ENCODE measurements around the gene TSPYL4.
"Not testable (repeated sequence)": the region's sequence is repeated elsewhere in the genome, so short reads cannot be mapped to it uniquely, and the experiment has no call there.

Gene TSPYL4

DNA sequence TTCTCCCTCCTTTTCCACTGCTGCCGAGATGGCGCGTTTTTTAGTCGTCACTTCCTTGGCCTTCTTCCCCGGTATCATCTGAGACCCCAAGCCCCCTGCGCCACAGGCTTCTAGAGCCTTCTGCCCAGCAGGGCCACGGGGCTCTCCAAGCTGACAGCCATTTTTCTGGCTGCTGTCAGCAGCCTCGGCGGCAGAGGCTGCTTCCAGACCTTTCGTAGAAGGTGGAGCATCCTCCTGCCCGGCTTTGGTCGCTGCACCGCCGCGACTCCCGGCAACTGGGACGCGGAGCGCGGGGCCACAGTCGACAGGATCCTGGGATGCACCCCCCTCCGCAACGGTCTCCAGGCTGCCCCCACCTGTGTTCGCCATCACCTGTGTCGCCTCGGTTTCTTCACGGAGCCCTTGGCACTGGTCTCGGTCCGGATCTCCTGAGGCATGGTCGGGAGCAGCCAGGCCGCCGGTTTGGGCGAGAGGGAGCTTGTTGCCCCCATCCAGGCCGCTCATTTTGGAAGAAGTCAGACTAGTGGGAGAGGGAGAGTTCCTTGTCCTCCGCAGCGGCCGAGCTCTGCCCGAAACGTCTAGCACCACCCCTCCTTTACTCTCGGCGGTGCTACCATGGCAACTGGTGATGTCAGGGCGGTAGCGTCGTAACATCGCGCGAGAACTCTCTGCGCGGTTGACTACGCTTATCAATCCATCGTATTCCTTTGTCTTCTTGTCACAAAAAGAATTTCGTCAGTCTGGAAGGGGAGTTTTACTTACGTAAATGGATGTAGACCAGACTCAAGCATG is at the start of gene TSPYL4:
TSPYL4 (minus strand) TSS at position 571 of the 792 bp plus-strand sequence; CDS start at position 504, 67 bp downstream.
- peak; percentile 94 for DNase-seq (ENCODE audit: low read depth)

DNA sequence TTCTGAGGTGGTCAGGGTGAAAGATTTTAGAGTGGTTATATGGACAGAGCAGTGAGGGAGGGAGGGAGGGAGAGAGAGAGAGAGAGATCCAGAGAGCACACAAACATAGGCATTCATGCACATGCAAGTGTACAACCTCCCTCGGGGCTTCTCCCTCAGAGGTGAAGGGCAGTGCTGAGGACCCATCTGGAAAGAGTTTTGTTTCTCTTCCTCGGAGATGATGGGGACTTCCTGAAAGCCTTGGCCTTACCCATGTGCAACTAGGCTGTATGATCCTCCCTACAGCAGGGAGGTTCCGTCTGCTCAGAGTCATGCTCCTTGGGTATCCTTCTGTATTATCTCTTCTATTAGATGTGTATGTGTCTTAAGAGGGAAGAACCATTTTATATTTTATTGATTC is 47.2 kb upstream of the TSPYL4 start:
- DNase-seq (ENCODE audit: low read depth) = no peak

DNA sequence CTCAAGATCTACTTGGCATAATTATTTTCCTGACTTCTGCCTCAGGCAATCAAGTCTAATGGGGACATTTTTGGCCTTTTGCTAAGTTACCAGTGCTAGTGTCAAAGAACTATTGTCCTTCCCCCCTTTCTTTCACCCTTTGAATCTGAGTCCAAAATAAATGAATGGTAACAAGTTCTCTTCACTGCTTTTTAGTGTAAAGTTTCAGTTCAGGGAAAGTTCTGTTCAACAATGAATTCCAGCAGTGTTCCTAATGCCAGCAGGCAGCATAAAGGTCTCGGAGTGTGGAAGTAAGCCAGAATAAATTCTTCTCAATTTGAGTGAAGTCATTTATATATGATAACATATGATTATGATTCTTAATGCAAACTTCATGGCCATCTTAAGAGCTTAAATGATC is 46.7 kb upstream of the TSPYL4 start:
- no peak for DNase-seq (ENCODE audit: low read depth)

DNA sequence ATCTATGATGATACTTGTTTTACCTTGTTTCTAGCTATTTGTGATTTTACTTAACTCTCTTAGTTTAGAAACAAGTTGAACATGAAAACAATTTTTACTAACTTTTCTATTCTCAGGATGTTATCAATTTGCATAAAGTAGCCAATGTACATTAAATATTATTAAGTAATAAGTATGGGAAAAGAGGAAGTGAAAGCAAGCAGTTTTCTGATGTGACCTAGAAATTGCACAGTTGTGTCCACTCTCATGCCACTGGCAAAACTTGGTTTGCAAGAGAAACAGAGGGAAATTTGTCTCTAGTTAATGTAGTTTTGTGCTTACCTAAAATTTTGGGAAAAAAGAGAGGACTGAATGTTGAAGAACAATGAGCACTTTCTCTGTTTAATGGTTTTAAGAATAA is 45.1 kb upstream of the TSPYL4 start:
- DNase-seq (ENCODE audit: low read depth) = no peak

DNA sequence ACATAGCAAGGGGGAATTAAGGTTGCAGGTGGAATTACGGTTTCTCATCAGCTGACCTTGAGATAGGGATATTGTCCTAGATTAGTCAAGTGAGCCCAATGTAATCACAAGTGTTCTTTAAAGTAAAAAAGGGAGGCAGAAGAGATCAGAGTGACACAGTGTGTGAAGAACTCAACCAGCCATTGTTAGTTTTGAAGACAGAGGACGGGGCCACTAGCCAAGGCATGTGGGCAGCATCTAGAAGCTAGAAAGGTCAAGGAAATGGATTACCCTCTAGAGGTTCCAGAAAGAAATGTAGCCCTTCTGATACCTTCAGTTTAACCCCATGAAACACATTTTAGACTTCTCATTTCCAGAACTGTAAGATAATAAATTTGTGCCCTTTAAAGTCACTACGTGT is 44.4 kb upstream of the TSPYL4 start:
- no peak for DNase-seq (ENCODE audit: low read depth)

DNA sequence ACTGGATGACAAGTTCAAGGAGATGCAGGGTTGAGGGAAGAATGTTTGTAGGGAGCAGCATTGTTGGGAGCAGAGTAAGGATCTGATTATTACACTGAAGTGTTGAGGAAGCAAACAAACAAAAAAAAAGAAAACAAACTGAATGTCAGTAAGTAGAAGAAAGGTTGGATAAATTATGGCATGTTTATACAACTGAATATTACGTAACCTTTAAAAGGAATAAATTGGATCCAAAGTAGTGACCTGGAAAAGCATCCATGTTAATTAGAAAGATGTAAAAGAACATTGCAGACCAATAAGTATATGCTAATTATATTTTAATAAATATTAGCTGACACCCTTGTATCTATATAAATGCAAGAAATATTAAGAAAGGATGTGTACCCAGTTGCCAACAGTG is 38.7 kb upstream of the TSPYL4 start:
- no peak for DNase-seq (ENCODE audit: low read depth)

DNA sequence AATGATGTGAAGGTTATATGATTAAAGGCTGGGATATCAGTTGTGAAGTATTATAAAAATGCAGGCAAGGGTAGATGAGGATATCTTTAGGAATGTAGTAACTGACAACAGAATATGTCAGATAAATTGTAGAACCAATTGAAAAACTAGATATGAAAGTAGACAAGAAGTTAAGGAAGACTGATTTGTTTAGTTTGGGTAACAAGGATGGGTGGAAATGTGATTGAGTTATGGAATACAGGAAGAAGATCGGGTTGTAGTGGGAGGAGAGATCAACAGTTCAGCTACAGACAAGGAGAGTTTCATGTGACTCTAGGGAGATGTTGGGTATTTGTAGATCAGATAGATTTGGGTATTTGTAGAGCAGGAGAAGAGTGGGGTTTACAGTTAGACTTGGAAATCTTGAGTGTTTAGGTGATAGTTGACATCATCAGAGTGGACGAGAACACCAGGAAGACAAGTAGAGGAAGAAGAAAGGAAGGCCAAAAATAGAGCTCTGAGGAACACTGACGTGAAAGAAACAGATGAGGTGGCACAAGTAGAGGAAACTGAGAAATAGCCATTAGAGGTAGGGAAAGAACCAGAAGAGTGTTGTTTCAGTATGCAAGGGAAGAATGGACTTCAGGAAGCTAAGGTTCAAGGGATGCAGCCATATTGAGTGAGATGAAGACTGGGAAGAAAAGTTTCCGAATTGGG is 38.0 kb upstream of the TSPYL4 start:
- no peak for DNase-seq (ENCODE audit: low read depth)

DNA sequence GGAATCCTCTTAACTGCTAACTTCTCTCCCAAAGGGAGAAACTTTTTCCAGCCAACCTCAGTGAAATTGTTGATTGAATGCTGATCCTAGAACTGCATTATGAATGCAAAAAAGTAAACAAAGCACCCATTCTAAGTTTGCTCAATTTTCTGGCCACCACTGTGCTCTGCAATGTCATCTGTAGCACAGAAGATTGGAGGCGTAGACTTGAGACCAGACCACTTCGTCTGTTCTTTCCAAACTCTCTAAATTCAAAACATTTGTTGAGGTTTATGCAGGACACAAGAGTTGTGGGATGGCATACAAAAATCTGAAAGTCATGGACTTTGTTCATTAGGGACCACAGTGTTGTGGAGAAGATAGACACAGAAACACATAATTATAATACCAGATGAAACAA is 36.9 kb upstream of the TSPYL4 start:
- DNase-seq (ENCODE audit: low read depth) = no peak

DNA sequence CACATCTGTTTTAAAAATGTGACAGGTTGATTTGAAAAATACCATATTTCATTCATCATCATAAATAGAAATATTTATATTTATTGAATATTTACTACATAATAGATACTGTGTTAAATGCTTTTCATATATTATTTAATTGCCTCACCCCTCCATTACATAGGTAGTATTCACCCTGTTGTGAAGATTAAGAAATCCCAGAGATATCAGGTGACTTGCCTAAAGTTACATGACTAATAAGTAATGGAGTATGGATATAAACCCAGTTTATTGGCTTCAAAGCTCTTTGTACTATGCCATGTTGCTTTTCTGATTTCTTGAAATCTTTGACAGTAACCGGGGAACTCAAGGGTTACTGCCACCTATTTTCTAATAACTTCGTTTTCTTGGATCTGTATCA is 36.0 kb upstream of the TSPYL4 start:
- no peak for DNase-seq (ENCODE audit: low read depth)

DNA sequence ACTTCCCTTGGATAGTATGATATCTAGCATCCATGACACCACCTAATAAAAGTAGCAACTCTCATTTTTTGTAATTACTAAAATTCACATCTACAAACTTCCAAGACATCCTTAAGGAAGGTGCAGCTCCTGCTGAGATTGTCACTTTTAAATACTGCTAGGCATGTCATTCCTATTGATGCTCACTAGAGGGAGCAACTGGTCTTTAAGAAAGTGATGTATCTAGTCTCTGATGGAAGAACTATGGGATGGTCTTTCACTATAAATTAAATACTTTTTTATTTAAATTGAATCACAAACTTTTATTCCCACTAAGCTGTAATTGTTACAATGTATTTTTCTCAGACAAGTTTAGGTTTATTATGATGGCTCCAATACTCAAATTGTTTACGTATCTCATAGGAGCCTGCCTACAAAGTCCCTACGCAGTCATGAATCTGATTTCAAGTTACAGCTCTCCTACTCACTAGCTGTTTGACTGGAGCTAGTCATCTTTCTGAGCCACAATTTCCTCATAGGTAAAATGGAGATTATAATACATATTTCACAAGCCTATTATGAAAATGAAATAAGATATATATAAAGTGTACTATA is 33.9 kb upstream of the TSPYL4 start:
- no peak for DNase-seq (ENCODE audit: low read depth)

DNA sequence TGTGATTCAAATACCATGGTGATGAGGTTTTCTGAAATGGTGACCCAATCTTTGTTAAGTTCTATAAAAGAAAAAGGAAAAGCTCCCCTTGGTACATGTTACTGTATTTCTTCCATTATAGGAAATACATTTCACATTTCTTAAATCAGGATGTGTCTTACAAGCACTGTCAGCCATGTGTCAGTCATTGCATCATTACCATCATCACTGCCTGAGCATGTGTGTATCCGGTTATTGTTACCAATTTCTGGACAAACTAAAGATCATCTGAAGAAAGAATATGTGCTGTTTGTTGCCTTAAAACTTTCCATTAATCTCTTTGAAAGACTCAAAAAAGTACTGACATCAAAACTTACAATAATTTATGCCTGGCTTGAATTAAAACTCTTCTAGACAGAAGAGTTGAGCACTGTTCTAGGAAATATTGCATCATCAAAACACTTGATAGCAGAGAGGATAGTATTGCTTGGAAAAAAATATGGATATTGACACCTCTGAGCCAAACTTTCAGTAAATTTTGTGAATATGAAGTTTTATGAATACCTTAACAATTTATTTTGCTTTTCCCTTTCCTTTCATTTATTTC is 33.0 kb upstream of the TSPYL4 start:
- DNase-seq (ENCODE audit: low read depth) = no peak

DNA sequence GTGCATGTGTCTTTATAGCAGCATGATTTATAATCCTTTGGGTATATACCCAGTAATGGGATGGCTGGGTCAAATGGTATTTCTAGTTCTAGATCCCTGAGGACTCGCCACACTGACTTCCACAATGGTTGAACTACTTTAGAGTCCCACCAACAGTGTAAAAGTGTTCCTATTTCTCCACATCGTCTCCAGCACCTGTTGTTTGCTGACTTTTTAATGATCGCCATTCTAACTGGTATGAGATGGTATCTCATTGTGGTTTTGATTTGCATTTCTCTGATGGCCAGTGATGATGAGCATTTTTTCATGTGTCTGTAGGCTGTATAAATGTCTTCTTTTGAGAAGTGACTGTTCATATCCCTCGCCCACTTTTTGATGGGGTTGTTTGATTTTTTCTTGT is 31.1 kb upstream of the TSPYL4 start:
- not testable (repeated sequence) for DNase-seq (ENCODE audit: low read depth)

DNA sequence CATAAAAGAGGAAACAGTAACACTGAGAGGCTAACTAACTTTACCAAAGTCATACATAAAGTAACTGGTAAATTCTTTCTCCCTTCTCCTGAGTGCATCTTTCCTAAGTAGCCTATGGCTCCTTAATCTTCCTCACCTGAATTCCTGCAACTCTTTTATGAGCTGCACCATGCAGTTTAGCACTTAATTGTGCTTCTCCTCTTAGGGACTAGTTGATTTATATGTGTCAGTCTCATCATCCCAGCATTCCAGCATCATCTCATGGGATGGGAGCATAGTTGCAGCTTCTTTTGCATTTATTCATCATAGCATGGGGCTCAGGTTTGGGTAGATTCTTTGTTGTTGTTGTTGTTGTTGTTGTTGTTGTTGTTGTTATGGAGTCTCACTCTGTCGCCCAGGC is 29.3 kb upstream of the TSPYL4 start:
- DNase-seq (ENCODE audit: low read depth) = no peak

DNA sequence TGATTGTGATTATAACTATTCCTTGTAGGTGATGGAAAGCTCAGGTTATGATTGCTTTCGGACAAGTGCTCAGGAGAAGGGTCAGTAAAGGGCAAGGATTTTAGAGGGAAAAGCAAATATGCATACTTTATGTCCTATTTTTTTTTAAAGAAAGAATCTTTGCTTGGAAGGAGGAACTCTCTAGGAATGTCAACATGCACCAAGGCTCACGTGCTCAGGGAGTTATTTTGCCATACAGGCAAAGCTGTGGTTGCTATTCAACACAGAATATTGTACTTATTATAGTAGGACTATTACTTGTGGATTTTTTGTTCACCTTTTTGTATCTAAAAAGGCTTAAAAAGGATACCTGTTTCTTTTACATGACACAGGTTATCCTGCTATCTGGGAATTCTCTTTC is 28.8 kb upstream of the TSPYL4 start:
- no peak for DNase-seq (ENCODE audit: low read depth)

DNA sequence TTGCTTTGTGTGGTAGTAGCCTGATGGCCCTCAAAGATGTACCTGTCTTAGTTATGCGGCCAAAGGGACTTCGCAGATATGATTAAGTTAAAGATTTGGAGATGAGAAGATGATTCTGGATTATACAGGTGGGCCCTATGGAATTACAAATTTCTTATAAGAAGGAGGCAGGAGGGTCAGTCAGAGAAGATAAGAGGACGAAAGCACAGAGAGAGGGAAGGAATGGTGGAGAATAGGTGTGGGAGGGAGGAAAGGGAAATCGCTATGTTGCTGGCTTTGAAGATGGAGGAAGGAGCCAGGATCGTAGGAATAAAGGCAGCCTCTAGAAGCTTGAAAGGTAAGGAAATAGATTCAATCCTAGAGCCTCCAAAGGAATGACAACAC is 27.1 kb upstream of the TSPYL4 start:
- DNase-seq (ENCODE audit: low read depth) = no peak

DNA sequence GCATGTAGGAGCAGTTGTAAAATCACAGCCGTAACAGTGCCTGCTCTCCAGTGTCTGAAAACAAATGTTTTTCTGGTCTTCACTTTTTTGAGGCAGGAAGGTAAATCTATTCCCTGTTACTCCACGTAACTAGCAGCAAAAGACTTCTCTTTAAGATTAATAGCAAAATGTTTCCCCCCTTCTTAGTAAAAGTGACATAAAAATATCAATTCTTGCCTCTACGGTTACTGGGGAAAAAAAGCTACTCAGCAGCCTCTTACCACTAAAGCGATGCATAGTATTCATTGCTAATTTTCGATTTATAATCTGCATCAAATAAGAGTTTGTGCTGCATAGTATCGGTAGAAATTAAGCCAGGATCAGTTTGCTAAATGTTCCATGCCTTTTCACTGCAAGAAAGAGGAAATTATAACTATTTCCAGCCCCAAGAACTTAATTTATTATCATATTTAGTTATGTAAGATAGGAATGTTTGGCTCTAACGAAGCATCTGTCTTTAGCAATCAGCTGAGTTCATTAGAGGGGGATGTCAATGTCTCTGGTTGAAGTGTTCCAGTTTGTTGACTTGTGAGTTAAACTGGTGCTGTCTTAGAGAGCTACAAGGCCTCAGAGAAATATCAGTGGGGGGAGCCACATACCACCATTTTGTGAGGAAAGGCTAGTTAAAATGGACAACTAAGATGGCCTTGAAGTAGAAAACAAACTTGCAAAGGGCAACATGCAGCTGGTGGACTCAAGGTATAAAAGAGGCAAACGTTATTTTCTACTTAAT is 26.5 kb upstream of the TSPYL4 start:
- no peak for DNase-seq (ENCODE audit: low read depth)

DNA sequence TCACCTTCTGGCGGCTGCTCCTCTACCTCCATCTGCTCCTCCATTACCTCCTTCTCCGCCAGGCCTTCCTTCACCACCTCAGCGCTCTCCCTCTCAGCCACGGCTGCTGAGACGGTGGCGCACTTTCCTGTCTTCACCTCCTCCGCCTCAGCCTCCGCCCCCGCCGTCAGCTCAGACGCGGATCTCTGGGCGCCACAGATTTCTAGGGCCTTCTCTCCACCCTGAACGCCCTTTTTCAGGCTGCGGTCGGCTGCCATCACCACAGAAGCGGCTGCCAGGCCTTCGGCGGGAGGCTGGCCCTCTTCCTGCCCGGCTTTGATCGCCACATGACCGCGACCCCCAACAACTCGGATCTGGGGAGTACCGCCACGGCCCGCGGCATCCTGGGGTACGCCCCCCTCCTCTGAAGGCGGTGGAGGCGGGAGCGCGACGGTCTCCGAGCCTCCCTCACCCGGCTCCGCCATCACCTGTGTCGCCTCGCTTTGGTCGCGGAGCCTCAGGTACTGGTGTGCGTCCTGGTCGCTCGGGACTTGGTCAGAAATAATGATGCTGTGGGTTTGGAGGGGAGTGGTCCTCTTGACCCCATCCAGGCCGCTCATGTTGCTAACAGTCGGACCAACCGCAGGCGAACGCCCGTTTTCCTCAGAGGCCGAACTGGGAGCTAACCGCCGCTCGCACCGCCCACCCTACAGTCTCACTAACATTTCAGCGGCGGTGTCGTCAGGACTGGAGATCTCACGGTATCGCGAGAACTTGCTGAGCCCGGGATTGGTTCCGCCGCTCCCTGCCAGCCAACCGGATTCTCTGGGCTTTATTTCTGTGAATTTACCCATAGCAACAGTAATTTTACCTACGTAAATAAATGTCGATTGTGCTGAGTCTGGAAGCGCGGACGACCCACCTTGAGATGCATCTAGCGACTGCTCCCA is 25.6 kb upstream of the TSPYL4 start, which contains the start of gene TSPYL1:
TSPYL1 (minus strand) TSS at position 699 of the 929 bp plus-strand sequence; CDS start at position 599, 100 bp downstream.
- DNase-seq (ENCODE audit: low read depth) = peak; percentile 80

DNA sequence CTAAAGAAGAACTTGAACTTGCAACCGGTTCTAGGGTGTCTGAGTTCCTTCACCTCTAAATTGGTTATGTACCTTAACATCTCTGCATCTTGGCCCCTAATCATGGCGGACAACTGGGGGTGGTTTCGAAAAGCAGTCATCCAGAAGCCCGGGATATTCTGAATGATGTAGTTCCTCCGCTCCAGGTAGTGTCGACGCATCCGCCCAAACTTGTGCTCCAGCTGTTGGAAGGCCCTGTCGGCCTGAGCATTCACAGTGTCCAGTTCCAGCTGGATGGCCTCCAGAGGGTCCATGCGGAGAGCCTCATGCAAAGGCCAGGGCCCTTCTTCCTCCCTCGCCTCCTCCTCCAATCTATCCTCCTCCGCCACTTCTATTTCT is 25.0 kb upstream of the TSPYL4 start:
- no peak for DNase-seq (ENCODE audit: low read depth)

DNA sequence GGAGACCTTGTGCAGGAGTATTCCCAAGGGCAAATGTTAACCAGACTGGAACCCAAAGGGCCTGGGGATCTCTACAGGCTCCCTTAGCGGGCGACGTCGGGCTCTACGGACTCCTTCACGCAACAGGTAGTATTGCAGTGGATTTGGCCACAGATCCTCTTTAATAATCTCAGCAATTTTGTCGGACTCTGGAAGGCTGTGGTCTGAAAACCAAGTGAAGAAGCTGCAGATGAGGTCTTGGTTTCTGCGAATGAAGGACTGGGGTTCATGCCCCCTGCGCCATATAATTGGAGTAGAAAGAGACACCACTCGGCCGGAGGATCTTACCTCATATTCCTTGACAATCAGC is 24.6 kb upstream of the TSPYL4 start:
- no peak for DNase-seq (ENCODE audit: low read depth)

DNA sequence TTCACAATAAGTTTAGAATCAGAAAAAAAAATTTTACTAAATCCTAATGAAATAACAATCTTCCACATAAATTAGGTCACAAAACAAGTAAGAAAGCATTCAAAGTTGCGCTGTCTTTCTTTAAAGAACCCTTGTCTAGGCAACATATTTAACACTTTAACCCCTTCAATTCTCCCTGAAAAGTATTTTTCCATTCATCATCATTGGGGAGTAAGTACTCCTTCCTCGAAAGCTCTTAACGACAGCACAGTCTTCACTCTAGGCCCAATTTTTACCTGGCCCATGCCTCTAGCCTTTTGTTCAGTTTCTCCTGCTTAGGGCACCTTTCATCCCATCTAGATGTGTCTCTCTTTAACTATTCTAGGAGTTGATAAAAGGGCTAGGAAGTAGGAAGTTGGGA is 23.2 kb upstream of the TSPYL4 start:
- no peak for DNase-seq (ENCODE audit: low read depth)

DNA sequence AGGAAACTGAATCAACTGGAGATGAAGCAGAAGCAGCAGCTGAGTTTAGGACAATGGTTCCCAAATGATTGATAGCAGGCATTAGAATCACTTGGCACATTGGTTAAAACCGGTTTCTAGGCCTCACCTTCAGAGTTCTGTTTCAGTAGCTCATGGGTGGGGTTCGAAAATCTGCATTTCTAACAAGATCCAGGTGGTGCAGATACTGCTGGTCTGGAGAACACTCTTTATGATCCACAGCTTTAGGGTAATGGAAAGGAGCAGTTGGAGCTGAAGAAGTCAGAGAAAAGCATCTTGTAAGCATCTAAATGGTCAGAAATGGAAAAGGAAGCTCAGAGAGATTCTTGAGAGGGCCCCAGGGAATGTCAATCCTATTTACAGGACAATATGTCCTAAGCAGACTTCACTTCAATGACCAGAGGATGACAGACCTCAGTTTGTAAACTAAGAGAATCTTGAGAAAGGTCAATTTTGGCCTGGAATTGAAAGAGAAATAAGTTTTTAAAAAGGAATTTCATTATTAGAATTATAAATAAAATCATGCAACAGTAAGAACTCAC is 17.4 kb upstream of the TSPYL4 start:
- DNase-seq (ENCODE audit: low read depth) = no peak
